ENCODE results near the gene LRRC73. TPM values are rescaled to one million over a fixed set of nuclear protein-coding genes. Genes with fewer than 3 reads are reported as not detected.

LRRC73 gene
- total and polyA plus RNA-seq, 2 donors (not counting 1 experiment from before 2014, with no cell fraction given): 0.18 to 0.33 TPM

- Histone ChIP-seq H3K4me1 (ENCODE audit: control insufficient read depth, extremely low read depth, insufficient read depth, low read length) (peaks cover 13% of the 10 kb centered on the region), H3K27me3 (ENCODE audit: control insufficient read depth, insufficient read depth, low read length) (no peaks in the 10 kb centered on the region), H3K9ac (ENCODE audit: insufficient read depth, low read length) (no peak overlapping the region), H4K20me1 (ENCODE audit: control insufficient read depth, extremely low read depth, insufficient read depth, low read length) (no peaks in the 10 kb centered on the region), H3K36me3 (ENCODE audit: control insufficient read depth, insufficient read depth, low read length) (no peaks in the 10 kb centered on the region), H3K79me2 (ENCODE audit: control insufficient read depth, insufficient read depth, low read length) (peaks cover 12% of the 10 kb centered on the region), H3K9me3 (ENCODE audit: control insufficient read depth, insufficient read depth, low read depth, low read length) (no peaks in the 10 kb centered on the region), H3K4me2 (ENCODE audit: extremely low read depth, insufficient read depth, low read length) (peak overlapping the region; percentile 32), H2AFZ (ENCODE audit: low read length) (no peak overlapping the region), H3K27ac (ENCODE audit: insufficient read depth, low read length) (no peak overlapping the region), H3K4me3 (replicated peaks in 1 of 4; ENCODE audit: control extremely low read depth in 1 of 4, insufficient read depth in 1 of 4, low read depth in 3 of 4, low read length in 4 of 4) (no peak overlapping the region)
- DNase-seq (ENCODE audit: low read depth in 2 of 2): peak in 1 of 2 donors; percentile 19
- TF ChIP-seq CTCF (conservative IDR thresholded peaks at IDR 0.05 in 1 of 2, IDR thresholded peaks at IDR 0.05 in 1 of 2; ENCODE audit: low read depth in 1 of 2, low read length in 2 of 2): no peak
- no peak for TF ChIP-seq EZH2 (IDR thresholded peaks at IDR 0.05; ENCODE audit: low read length, missing control alignments)
These were observed 21.4 kb downstream of the LRRC73 start for GRCh38 chr6:43488667-43489276.

GRCh38 chr6:43481591-43482236, 28.4 kb downstream of the LRRC73 start:
- H3K79me2 ChIP-seq (ENCODE audit: control insufficient read depth, insufficient read depth, low read length): peaks cover 28% of the 10 kb centered on the region
- TF ChIP-seq EZH2 (IDR thresholded peaks at IDR 0.05; ENCODE audit: low read length, missing control alignments): no peak
- no peak for TF ChIP-seq CTCF (conservative IDR thresholded peaks at IDR 0.05 in 1 of 2, IDR thresholded peaks at IDR 0.05 in 1 of 2; ENCODE audit: low read depth in 1 of 2, low read length in 2 of 2)

GRCh38 chr6:43481075-43481474, 29.1 kb downstream of the LRRC73 start:
- H3K4me2 ChIP-seq (ENCODE audit: extremely low read depth, insufficient read depth, low read length): no peak overlapping the region
- peaks cover 28% of the 10 kb centered on the region for H3K79me2 ChIP-seq (ENCODE audit: control insufficient read depth, insufficient read depth, low read length)
- H3K4me3 ChIP-seq (replicated peaks in 1 of 4; ENCODE audit: control extremely low read depth in 1 of 4, insufficient read depth in 1 of 4, low read depth in 3 of 4, low read length in 4 of 4): no peak overlapping the region
- H4K20me1 ChIP-seq (ENCODE audit: control insufficient read depth, extremely low read depth, insufficient read depth, low read length): no peaks in the 10 kb centered on the region
- H3K9me3 ChIP-seq (ENCODE audit: control insufficient read depth, insufficient read depth, low read depth, low read length): no peaks in the 10 kb centered on the region
- no peak for TF ChIP-seq CTCF (conservative IDR thresholded peaks at IDR 0.05 in 1 of 2, IDR thresholded peaks at IDR 0.05 in 1 of 2; ENCODE audit: low read depth in 1 of 2, low read length in 2 of 2)
- no peak for TF ChIP-seq EZH2 (IDR thresholded peaks at IDR 0.05; ENCODE audit: low read length, missing control alignments)
- H2AFZ ChIP-seq (ENCODE audit: low read length): no peak overlapping the region
- H3K27ac ChIP-seq (ENCODE audit: insufficient read depth, low read length): no peak overlapping the region
- peaks cover 12% of the 10 kb centered on the region for H3K4me1 ChIP-seq (ENCODE audit: control insufficient read depth, extremely low read depth, insufficient read depth, low read length)
- H3K36me3 ChIP-seq (ENCODE audit: control insufficient read depth, insufficient read depth, low read length): peaks cover 2% of the 10 kb centered on the region
- no peaks in the 10 kb centered on the region for H3K27me3 ChIP-seq (ENCODE audit: control insufficient read depth, insufficient read depth, low read length)
- no peak overlapping the region for H3K9ac ChIP-seq (ENCODE audit: insufficient read depth, low read length)
- DNase-seq (ENCODE audit: low read depth in 2 of 2): no peak

More at GRCh38 chr6:43481591-43482236, 28.4 kb downstream of the LRRC73 start:
- Histone ChIP-seq H3K9me3 (ENCODE audit: control insufficient read depth, insufficient read depth, low read depth, low read length) (no peaks in the 10 kb centered on the region), H3K27ac (ENCODE audit: insufficient read depth, low read length) (no peak overlapping the region), H3K4me1 (ENCODE audit: control insufficient read depth, extremely low read depth, insufficient read depth, low read length) (peaks cover 12% of the 10 kb centered on the region), H2AFZ (ENCODE audit: low read length) (no peak overlapping the region), H3K27me3 (ENCODE audit: control insufficient read depth, insufficient read depth, low read length) (no peaks in the 10 kb centered on the region), H3K9ac (ENCODE audit: insufficient read depth, low read length) (no peak overlapping the region), H3K36me3 (ENCODE audit: control insufficient read depth, insufficient read depth, low read length) (peaks cover 2% of the 10 kb centered on the region), H4K20me1 (ENCODE audit: control insufficient read depth, extremely low read depth, insufficient read depth, low read length) (no peaks in the 10 kb centered on the region), H3K4me3 (replicated peaks in 1 of 4; ENCODE audit: control extremely low read depth in 1 of 4, insufficient read depth in 1 of 4, low read depth in 3 of 4, low read length in 4 of 4) (no peak overlapping the region), H3K4me2 (ENCODE audit: extremely low read depth, insufficient read depth, low read length) (no peak overlapping the region)
- DNase-seq (ENCODE audit: low read depth in 2 of 2): no peak

Measured in fibroblast of lung (primary cell).